ENCODE data around the gene ADGRG6.

- no peak for TF ChIP-seq POLR2A (IDR thresholded peaks at IDR 0.05; ENCODE audit: low read length)
- no peak for TF ChIP-seq GATA1 (IDR thresholded peaks at IDR 0.05; ENCODE audit: low read depth, low read length)
Measured at GRCh38 chr6:142416686-142417085, 114.9 kb downstream of the ADGRG6 start.
